Progenitor cell of endocrine pancreas (in vitro differentiated cells): ENCODE data around the gene BEST1. TPM values are rescaled to one million over a fixed set of nuclear protein-coding genes. Genes with fewer than 3 reads are reported as not detected.
A peak's percentile ranks its signal among the peaks of the same experiment; 100 is the strongest.

ENCODE experiments used
- DNase-seq: peaks from one replicate; pipeline ENCODE4 v3.0.0; 2021; ENCODE audit warnings: low spot score; ENCODE audit not compliant: unreplicated experiment
- H3K27ac Mint-ChIP-seq: 2 replicates; pipeline ENCODE4 v1.8.0; 2021; ENCODE audit warnings: mild to moderate bottlenecking, moderate library complexity, mixed read lengths
- H3K27me3 Mint-ChIP-seq: 2 replicates; pipeline ENCODE4 v1.8.0; 2021; ENCODE audit warnings: mixed read lengths
- H3K36me3 Mint-ChIP-seq: 2 replicates; pipeline ENCODE4 v1.8.0; 2022; ENCODE audit warnings: mixed read lengths; ENCODE audit not compliant: insufficient read depth
- H3K4me1 Mint-ChIP-seq: 2 replicates; pipeline ENCODE4 v1.8.0; 2021; ENCODE audit warnings: low read depth, mixed read lengths
- H3K4me3 Mint-ChIP-seq: 2 replicates; pipeline ENCODE4 v1.8.0; 2021; ENCODE audit warnings: low read depth, mild to moderate bottlenecking, moderate library complexity, mixed read lengths
- H3K9me3 Mint-ChIP-seq: 2 replicates; pipeline ENCODE4 v1.8.0; 2021; ENCODE audit warnings: low read depth, mixed read lengths
- CTCF ChIP-seq: fragments of 200-600 bp; sonication (generic); IDR thresholded peaks from one replicate; pipeline ENCODE4 v1.5.0; 2021; ENCODE audit warnings: antibody characterized with exemption, mild to moderate bottlenecking; ENCODE audit not compliant: unreplicated experiment
- total RNA-seq: library from RNA; stranded (reverse); gene quantifications from 2 replicates; pipeline ENCODE4 v1.2.1, GENCODE V29; 2021

BEST1 gene
- total RNA-seq, 1 donor from 2014 or later, result 0.34 TPM

GRCh38 chr11:61959678-61960077 lies 9.5 kb downstream of the BEST1 start:
- no peak for TF ChIP-seq CTCF
- Mint-ChIP-seq H3K4me1 (peaks cover 9% of the 10 kb centered on the region), H3K4me3 (no peak overlapping the region), H3K27me3 (peaks cover 13% of the 10 kb centered on the region), H3K36me3 (peaks cover 24% of the 10 kb centered on the region), H3K9me3 (no peaks in the 10 kb centered on the region), H3K27ac (no peak overlapping the region)
- no peak for DNase-seq

GRCh38 chr11:61960532-61960931 lies 10.4 kb downstream of the BEST1 start:
- Mint-ChIP-seq H3K4me3 (no peak overlapping the region), H3K36me3 (peaks cover 33% of the 10 kb centered on the region), H3K4me1 (peaks cover 16% of the 10 kb centered on the region), H3K27me3 (peaks cover 10% of the 10 kb centered on the region), H3K27ac (no peak overlapping the region), H3K9me3 (no peaks in the 10 kb centered on the region)
- no peak for DNase-seq
- no peak for TF ChIP-seq CTCF

GRCh38 chr11:61961570-61962212 lies 11.5 kb downstream of the BEST1 start:
- Mint-ChIP-seq H3K27ac (peak overlapping the region; percentile 73), H3K4me1 (peaks cover 18% of the 10 kb centered on the region), H3K4me3 (no peak overlapping the region), H3K36me3 (peaks cover 36% of the 10 kb centered on the region), H3K27me3 (no peaks in the 10 kb centered on the region), H3K9me3 (no peaks in the 10 kb centered on the region)
- no peak for TF ChIP-seq CTCF
- no peak for DNase-seq

GRCh38 chr11:61962213-61963015 lies 12.3 kb downstream of the BEST1 start:
- Mint-ChIP-seq H3K27ac (peak overlapping the region; percentile 73), H3K4me1 (peaks cover 18% of the 10 kb centered on the region), H3K4me3 (no peak overlapping the region), H3K9me3 (no peaks in the 10 kb centered on the region), H3K36me3 (peaks cover 36% of the 10 kb centered on the region), H3K27me3 (no peaks in the 10 kb centered on the region)
- no peak for DNase-seq
- TF ChIP-seq CTCF, result no peak

- Mint-ChIP-seq H3K27ac (peak overlapping the region; percentile 73), H3K36me3 (peaks cover 36% of the 10 kb centered on the region), H3K27me3 (no peaks in the 10 kb centered on the region), H3K9me3 (no peaks in the 10 kb centered on the region), H3K4me3 (no peak overlapping the region), H3K4me1 (peaks cover 18% of the 10 kb centered on the region)
- no peak for DNase-seq
- TF ChIP-seq CTCF, result no peak
These were observed 12.8 kb downstream of the BEST1 start for GRCh38 chr11:61963016-61963281.
